NCI-H187 (cell line): ENCODE measurements around the gene STAMBPL1.

ENCODE experiments used
- DNase-seq, 2 experiments: peaks; one replicate each; lab custom pipeline; 2025; lab: John Stamatoyannopoulos, UW

Gene STAMBPL1

GRCh38 chr10:88949912-88950837, 70.1 kb downstream of the STAMBPL1 start:
- DNase-seq: no peak

- no peak for DNase-seq
Measured at GRCh38 chr10:88952647-88953111, 72.6 kb downstream of the STAMBPL1 start, which contains the start of gene ACTA2. TSS of gene ACTA2 (minus strand) at chr10:88952773. CDS start at chr10:88948930, 3,843 bp downstream.

- DNase-seq: no peak
Measured at GRCh38 chr10:88953662-88954061, 73.6 kb downstream of the STAMBPL1 start.

GRCh38 chr10:88954458-88955083, 74.5 kb downstream of the STAMBPL1 start:
- no peak for DNase-seq

GRCh38 chr10:88957381-88957780, 77.3 kb downstream of the STAMBPL1 start:
- no peak for DNase-seq

- no peak for DNase-seq
Measured at GRCh38 chr10:88958721-88959120, 78.7 kb downstream of the STAMBPL1 start.

GRCh38 chr10:88960802-88961201, 80.8 kb downstream of the STAMBPL1 start:
- no peak for DNase-seq

GRCh38 chr10:88961266-88961665, 81.2 kb downstream of the STAMBPL1 start:
- DNase-seq: no peak

- DNase-seq: no peak
Measured at GRCh38 chr10:88962336-88962735, 82.3 kb downstream of the STAMBPL1 start.

GRCh38 chr10:88963318-88963717, 83.3 kb downstream of the STAMBPL1 start:
- no peak for DNase-seq

- no peak for DNase-seq
Measured at GRCh38 chr10:88964360-88964759, 84.3 kb downstream of the STAMBPL1 start.

- DNase-seq: no peak
Measured at GRCh38 chr10:88964869-88965415, 84.9 kb downstream of the STAMBPL1 start.

- no peak for DNase-seq
Measured at GRCh38 chr10:88966797-88967196, 86.8 kb downstream of the STAMBPL1 start.

- DNase-seq: no peak
Measured at GRCh38 chr10:88968391-88968790, 88.3 kb downstream of the STAMBPL1 start.

GRCh38 chr10:88971221-88972061, 91.4 kb downstream of the STAMBPL1 start:
- no peak for DNase-seq
